Fibroblast of lung (primary cell): ENCODE data around the gene TMEM270.

ENCODE experiments used
- CTCF ChIP-seq, 2 donors: IDR thresholded peaks in 1 of 2; conservative IDR thresholded peaks in 1 of 2; 1 replicate in 1 of 2; 2 replicates in 1 of 2; pipeline ENCODE4 v1.5.1; 2011 to 2012; ENCODE audit warnings: low read length in 2 of 2, control low read depth in 1 of 2, inconsistent platforms in 1 of 2, low read depth in 1 of 2, mild to moderate bottlenecking in 1 of 2
- EZH2 ChIP-seq: IDR thresholded peaks from 2 replicates; pipeline ENCODE4 v1.5.1; 2012; ENCODE audit warnings: low read length, control low read depth, mild to moderate bottlenecking; ENCODE audit errors: missing control alignments

GRCh38 chr7:73829505-73829904, 31.5 kb upstream of the TMEM270 start:
- TF ChIP-seq CTCF (conservative IDR thresholded peaks at IDR 0.05 in 1 of 2, IDR thresholded peaks at IDR 0.05 in 1 of 2; ENCODE audit: low read depth in 1 of 2, low read length in 2 of 2) = no peak
- no peak for TF ChIP-seq EZH2
